ENCODE results near the gene MROH7.
"Not testable (repeated sequence)": the region's sequence is repeated elsewhere in the genome, so short reads cannot be mapped to it uniquely, and the experiment has no call there.

MROH7 gene

DNA sequence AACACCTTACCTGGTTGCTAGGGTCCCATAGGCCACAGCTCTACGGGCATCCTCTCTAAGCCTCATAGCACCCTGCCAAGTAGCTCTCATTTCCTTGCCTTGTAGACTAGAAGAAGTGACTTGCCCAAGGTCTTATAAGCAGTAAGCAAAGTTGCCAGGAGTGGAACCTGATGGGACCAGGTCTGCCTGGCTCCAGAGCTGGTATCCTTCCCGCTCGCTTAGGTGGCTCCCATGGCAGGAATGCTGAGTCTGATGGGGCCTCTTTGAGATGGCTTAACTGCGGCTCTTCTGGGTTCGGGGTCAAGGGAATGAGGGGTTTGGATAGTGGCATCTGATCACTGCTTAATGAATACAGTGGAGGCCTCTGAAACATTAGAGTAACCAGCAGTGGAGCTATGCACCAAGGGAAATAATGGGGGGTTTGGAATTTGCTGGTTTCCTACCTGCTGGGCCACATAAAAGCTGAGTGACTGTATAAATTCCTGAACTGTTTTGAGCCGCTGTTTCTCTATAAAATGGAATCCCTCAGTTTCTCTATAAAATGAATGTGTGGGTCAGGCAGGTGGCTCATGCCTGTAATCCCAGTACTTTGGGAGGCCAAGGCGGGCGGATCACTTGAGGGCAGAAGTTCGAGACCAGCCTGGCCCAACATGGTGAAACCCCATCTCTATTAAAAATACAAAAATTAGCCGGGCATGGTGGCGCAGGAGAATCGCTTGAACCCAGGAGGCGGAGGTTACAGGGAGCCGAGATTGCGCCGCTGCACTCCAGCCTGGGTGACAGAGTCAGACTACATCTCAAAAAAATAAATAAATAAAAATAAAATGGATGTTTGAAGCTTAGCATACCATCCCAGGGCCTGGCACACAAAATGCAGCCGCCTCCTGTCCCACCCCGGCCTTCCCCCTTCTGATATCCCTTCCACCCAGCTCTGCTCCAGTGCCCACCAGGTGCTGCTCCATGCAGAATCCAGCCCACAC is 30.7 kb upstream of the MROH7 start:
- DNase-seq: no peak

DNA sequence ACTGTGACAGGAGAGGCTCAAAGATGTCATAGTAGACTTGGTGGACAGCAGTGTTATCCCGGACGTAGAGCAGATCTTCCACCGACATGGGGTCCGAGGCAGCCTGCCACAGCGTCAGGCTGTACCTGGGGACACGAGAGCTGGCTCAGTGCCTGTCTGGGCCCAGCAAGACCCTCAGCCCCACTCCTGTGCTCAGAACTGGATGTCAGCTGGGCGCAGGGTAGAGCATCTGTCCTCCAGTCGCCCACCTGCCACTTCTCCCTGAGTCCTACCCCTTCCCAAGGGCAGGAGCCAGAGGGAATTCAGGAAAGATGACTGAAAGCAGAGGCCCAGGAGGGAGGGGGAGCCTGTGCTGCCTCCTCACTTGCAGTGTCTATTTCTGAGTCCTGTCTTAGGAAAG is 30.0 kb upstream of the MROH7 start:
- DNase-seq: no peak

DNA sequence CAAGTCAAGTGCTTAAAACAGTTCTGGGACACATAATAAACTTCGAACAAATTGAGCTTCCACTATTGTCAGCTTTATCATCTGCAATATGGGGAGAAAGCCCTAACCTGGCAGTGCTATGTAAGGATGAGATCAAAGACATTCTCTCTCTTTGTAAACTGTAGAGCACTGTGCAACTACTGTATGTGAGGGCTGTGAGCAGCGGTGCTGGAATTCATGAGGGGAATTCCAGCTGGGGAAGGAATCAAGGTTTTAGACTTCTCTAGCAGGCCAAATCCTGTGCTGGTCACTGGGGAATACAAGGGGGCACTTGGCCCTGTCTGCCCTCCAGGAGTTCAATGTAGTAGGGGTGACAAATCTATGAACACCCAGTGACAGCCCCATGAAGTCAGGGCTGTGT is 27.6 kb upstream of the MROH7 start:
- no peak for DNase-seq

DNA sequence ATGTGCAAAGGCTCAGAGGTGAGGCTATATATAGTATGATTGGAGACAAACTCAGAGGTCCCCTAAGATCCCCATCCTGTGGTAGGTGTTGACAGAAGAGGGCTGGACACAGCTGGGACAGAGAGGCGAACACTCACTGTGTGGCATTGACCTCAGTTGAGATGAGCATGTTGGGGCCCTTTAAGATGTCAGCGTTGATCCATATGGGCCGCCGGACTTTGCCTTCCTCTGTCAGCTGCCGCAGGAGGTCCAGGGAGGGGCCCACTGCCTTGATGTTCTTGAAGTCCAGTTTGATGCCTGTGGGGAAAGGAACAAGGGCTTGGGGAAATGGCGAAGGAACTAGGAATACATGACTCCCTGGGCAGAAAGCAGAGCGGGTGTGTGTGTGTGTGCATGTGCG is 27.0 kb upstream of the MROH7 start:
- no peak for DNase-seq

DNA sequence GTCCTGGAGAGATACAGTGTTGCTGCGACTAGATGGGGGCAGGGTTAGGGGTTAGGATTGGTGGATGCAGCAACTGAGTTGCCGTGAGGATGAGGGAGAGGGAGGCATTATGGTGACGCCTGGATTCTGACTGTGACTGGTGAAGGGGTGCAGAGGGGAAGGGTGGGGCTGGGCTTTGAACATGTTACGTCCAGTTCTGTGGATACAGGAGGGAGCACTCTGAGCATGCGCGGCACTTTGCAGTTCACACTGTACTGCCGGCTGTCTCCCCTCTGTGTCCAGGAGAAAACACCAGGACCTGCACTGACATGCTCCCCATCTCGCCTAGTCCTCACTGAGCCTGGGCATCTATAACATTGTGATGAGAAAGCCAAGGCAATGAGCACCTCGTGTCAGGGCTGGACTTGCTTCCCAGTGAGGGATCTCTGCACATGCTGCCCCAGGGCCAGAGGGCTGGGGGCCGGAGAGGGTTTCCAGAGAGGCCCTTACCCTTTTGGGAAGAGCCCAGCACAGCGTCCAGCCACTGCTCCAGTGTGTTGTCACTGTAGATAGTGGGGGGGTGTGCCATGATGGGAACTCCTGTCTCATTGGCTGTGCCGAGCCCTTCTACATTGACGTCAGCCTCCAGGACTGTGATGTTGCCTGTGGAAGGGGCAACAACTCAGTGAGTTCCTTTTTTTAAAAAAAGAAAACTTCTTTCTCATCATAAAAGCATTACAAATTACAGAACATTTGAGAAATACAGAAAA is 25.9 kb upstream of the MROH7 start:
- no peak for DNase-seq

DNA sequence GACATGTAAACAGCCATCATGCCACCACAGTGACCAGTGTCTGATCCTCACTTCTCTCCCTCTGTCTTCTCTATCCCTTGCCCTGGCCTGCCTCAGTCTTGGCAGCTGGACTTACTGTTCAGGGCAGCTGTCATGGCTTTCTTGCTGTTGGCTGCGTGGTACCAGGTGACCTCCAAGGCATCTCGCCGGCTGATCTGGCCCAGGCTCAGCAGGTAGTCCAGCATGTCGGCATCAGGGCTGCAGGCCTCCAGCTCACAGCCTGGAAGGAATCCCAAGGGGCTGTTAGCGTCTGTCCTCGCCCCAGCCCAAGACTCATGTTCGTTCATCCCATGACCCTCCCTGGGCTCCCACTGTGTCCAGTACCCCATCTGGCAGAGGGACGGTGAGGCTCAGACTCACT is 21.8 kb upstream of the MROH7 start:
- no peak for DNase-seq

DNA sequence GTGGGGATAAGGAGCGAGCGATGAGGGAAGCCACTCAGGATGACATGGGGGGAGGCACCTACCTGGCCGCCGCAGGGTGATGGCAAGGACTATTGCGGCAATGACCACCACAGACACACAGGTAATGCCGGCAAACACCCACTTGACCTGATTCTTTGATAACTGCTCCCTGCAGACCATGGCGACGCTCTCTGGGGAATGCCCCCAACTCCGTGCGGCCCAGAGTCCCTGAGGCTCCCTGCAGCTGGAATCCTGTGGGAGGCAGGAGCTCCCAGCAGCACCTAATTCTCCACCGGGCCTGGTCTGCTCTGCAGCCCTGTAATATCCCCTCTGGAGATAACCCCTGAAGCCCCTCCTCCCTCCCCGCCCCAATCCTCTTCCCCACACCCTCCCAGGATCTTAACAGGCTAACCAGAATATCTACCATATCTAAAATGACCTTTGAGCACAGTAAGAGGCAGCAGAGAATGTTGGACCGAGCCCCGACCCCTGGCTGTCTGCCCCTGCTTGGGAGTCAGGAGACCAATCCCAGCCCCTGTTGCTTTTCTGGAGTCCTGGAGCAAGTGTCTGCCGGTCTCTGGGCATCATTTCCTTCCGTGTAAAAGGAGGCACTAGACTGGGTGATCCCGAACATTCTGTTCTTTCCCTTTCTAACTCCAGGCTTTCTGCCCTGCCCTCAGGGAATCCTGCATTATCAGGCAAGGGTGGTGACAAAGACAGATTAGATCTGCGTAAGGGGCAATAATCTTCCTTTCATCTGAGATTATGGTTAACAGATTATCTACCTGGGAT is 18.2 kb upstream of the MROH7 start, which contains the start of gene FAM151A:
FAM151A (minus strand) TSS at position 310 of the 792 bp plus-strand sequence; CDS start at position 180, 130 bp downstream.
- DNase-seq: no peak

DNA sequence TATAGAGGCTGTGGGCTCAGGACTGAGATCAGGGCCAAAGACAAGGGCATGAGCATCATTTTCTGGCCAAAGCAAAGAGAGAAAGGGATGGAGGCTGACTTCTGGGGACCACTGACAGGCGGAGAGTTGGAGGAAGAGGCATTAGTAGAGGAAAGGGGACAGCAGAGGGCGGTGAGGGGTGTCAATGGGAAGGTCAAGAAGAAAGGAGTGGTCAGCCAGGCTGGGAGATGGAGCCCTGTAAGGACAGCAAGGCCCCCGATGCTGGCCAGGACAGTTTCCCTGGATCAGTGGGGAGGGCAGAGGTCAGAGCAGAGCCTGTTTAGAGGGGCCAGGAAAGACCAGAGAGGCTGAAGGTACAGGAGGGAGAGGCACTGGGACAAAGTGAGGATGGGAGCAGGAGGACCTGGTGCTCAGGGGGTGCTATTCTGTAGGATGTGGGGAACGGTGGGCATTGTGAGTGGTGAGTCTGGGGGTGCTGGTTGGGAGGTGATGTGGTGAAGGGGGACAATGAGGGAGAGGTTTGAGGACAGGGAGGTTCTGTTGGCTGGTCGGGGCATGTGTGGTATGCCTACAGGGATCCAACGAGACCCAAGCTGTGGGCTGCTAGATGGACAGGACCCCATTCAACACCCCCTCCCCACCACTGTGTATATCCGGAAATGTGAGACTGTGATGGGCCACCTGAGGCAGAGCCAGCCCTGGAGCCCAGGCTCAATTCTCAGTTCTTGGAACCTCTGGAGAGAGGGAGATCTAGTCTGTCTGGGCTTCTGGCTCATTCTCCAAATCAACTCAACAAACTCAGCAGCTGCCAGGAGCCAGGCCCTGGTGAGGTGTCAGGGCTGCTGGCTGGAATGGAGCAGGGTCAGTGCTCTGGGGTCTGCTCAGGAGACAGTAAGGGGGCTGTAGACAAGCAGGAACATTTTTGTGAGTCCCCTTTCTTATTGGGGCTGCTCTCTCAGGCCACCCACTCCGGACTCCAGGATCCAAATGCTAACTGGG is 16.8 kb upstream of the MROH7 start:
- no peak for DNase-seq

DNA sequence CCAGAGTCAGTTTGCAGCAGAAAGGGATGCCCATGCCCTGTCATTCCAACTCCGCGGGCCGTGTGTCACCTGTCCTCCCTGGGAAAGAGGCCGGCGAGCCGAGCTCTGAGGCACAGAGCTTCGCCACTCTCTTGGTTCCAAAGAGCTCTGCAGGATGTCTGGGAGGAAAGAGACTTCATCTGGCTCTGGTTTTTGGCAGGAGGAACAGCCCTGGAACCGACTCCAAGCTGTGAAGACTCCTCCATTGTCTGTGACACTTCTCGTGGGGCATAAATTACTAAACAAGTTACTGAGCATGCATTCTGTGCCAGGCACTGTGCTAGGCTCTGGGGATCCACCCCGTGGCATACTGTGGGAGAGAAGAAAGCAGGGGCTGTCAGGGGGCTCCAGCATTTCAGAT is 14.4 kb upstream of the MROH7 start:
- DNase-seq: no peak

DNA sequence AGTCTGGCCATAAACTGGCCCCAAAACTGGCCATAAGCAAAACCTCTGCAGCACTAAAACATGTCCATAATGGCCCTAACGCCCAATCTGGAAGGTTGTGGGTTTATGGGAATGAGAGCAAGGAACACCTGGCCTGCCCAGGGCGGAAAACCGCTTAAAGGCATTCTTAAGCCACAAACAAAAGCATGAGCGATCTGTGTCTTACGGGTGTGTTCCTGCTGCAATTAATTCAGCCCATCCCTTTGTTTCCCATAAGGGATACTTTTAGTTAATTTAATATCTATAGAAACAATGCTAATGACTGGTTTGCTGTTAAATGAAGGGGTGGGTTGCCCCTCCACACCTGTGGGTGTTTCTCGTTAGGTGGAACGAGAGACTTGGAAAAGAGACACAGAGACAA is 5.8 kb upstream of the MROH7 start:
- not testable (repeated sequence) for DNase-seq

DNA sequence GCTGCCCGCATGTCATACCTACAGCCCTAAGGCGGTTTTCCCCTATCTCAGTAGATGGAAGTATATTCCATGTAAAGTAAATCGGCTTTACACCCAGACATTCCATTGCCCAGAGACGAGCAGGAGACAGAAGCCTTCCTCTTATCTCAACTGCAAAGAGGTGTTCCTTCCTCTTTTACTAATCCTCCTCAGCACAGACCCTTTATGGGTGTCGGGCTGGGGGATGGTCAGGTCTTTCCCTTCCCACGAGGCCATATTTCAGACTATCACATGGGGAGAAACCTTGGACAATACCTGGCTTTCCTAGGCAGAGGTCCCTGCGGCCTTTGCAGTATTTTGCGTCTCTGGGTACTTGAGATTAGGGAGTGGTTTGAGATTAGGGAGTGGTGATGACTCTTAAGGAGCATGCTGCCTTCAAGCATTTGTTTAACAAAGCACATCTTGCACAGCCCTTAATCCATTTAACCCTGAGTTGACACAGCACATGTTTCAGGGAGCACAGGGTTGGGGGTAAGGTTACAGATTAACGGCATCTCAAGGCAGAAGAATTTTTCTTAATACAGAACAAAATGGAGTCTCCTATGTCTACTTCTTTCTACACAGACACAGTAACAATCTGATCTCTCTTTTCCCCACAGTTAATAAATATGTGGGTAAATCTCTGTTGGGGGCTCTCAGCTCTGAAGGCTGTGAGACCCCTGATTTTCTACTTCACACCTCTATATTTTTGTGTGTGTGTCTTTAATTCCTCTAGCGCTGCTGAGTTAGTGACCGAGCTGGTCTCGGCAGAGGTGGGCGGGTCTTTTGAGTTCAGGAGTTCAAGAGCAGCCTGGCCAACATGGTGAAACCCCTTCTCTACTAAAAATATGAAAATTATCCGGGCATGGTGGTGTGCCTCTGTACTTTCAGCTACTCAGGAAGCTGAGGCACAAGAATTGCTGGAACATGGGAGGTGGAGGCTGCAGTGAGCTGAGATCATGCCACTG is 4.8 kb upstream of the MROH7 start:
- DNase-seq: not testable (repeated sequence)

DNA sequence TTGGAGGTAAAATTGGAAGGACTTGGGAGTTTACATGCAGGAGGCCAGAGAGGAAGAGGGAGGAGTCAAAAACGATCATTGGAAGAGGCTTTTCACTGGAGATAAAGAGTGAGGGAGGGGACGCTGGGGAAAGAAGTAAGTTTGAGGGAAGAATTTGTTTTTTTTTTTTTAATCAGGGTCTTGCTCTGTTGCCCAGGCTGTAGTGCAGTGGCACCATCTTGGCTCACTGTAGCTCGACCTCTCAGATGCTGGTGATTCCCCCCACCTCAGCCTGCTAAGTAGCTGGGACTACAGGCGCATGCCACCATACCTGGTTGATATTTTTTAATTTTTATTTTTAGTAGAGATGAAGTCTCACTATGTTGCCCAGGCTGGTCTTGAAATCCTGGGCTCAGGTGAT is 1.2 kb upstream of the MROH7 start:
- DNase-seq: no peak

DNA sequence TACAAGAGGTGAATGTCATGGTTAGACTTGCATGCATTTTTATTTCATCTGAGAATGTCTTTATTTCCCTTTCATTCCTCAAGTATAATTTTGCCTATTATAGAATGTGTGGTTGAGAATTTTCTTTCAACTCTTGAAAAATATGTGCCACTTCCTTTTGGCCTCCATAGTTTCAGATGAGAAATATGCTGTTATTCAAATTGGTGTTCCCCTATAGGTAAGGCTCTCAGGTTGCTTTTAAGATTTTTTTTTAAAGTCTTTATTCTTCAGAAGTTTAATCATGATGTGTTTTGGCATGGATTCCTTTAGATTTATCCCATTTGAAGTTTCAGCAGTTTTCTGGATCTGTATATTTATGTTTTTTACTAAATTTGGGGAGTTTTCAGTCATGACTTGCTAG is 2.1 kb downstream of the MROH7 start:
- no peak for DNase-seq

DNA sequence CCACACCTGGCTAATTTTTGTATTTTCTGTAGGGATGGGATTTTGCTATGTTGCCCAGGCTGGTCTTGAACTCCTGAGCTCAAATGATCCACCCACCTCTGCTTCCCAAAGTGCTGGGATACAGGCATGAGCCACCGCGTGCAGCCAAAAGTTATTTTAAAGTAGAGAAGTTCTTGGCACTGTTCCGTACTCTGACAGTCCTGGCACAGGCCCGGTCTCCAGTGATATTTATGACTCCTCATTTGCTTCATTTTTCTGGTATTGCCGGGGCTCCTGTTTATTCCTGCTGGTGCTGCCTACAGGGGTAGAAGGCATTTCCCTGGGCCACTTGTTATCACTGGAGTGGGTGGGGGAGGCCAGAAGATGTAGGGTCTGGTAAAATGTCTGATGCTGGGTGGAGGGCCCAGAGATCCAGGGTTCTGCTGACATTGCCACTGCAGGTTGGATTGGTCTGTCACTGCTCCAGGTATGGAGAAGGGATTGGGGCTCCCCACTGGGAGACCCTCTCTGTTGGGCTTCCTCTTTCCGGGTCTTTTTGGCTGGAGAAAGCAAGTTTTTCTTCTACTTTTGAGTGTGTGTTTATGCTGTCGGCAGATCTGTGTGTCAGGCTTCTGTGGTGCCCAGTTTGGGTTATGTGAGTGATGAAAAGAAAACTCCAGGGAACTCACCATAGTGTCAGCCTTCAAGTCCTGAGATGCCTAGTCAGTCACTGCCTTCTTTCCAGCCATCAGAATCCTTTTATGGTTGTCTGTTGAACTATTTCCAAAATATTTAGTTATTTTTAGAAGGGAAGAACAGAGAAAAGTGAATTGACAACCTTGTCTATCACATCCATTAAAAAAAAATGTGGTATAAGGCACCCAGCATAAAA is 4.5 kb downstream of the MROH7 start:
- no peak for DNase-seq

DNA sequence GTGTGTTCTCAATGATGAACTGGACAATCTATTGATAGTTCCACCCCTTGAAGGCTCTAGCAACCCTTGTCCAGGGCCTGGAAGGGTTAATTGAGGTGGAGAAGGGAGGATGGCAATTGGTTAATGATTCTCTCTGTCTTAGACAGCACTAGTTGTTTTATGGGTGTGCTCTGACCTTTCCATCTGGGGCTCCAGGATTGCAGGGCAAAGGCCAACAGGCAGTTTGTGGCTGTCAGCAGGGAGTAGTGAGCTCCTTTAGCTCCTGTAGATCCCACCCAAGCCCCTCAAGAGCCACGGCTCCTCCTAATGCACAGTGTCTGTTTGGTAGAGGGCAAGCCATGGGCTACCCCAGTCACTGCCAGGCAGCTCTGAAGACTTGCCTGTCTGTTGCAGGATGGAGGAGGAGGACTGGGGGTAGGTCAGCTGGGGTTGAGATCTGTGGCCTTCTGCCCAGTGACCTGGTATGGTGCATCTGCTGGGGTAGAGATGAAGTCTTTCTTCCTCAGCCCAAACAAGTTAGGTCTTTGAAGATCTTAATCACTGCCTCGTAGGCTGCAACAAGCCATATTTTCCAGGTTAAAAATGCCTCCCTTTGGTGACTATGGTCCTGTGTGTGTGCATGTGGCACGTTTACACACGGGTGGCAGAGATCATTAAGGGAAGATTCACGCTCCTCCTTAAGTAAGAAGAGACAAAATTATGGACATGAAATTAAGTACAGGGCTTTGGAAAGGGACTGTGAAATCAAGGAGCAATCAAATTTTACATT is 7.7 kb downstream of the MROH7 start:
- DNase-seq: no peak

DNA sequence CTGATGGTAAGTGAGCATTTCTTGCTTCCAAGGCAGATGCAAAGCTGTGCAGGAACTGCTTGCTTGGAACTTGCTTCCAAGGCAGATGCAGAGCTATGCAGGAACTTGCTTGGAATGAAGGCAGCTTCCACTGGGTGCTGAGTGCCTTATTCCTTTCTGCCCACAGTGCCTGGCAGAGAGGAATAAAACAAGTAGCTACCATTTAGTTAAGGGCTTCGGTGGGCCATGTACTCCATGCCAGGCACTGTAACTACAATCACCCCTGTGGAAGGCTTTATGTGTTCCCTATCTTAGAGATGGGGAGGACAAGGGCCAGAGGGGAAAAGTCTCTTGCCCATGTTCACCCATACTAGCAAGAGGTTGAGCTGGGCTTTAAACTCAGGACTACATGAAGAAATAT is 8.3 kb downstream of the MROH7 start:
- DNase-seq: no peak

DNA sequence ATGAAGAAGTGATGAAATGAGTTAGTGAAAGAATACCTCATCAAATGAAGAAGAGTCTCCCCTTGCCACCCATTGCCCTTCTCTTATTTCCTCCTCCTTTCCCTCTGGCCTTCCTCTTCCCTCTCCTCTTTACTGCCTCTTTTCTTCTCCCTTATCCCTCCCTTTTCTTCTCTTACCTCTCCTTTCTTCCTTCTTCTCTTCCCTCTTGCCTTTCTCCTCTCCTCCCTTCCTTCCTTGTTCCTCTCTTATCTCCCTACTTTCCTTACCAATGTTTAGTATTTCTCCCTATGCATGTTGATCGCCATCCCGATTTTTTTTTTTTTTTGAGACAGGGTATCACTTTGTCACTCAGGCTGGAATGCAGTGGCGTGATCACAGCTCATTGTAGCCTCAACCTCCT is 8.8 kb downstream of the MROH7 start:
- DNase-seq: no peak

DNA sequence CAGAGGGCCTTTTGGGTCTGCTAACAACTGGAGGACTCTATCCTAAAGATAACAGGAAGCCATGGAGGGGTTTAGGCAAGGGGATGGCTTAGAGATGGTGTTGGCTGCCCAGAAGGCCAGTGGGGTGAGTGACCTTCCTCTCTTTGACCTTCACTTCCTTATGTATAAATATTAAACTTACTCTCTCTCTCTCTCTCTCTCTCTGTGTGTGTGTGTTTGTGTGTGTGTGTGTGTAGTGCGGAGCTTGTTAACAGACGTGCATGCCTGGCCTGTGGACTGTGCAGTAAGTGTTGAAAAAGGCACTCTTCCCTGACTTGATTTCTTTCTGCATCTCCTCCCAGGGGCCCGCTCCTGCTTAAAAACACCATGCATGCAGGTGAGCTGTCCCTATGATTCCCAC is 10.0 kb downstream of the MROH7 start:
- no peak for DNase-seq

DNA sequence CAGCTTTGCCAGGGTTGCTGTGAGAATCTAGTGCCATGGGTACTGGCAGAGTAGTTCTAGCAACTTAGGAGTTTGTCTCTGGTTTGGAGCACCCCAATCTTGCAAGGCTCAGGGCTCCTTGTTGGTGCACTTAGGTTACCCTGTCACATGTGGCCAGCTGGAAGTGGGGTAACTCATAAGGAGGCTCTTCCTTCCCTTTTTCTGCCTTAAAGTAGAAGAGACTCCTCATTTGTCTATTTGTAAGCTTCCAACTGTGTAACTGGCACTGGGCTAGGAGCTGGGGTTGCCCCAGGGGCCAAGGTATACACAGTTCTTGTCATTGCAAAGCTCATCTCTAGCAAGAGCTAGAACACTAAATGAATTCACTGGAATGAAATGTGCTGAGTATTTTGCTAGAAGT is 10.6 kb downstream of the MROH7 start:
- DNase-seq: no peak
